ENCODE measurements around the gene SCN8A.

- TF ChIP-seq CTCF (IDR thresholded peaks at IDR 0.05; ENCODE audit: poor library complexity) (no peak), EZH2 (IDR thresholded peaks at IDR 0.05; ENCODE audit: borderline replicate concordance) (no peak), EZH2phosphoT487 (IDR thresholded peaks at IDR 0.05; ENCODE audit: low read depth, severe bottlenecking, unreplicated experiment) (no peak)
These were observed 52.9 kb downstream of the SCN8A start for GRCh38 chr12:51643951-51644350.
